ENCODE measurements around the gene BCL2L15.

DNA sequence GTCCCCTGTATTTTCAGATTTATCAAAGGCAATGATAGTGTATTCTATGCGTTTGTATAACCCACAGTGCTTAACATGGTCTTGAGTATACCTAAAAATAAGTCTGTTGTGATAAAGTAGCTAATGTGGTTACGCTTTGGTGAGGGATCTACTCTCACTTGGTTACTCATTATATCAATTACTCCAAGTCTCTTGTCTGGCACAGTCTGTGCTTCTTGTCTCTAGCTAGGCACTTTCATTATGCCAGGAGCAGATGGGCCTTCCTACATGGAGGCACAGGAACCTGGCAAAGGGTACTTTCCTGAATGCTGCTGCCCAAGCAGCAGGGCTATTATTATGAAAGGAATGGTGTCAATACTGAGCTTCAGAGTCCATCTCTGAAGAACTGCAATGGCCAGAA is 11.7 kb downstream of the BCL2L15 start:
- TF ChIP-seq POLR2A (IDR thresholded peaks at IDR 0.05; ENCODE audit: low read depth, low read length) (no peak), TAF1 (IDR thresholded peaks at IDR 0.05; ENCODE audit: borderline replicate concordance, low read depth, low read length) (no peak), POLR2AphosphoS5 (IDR thresholded peaks at IDR 0.05; ENCODE audit: low read depth, low read length) (no peak)
